ENCODE results near the gene SAFB2.

DNA sequence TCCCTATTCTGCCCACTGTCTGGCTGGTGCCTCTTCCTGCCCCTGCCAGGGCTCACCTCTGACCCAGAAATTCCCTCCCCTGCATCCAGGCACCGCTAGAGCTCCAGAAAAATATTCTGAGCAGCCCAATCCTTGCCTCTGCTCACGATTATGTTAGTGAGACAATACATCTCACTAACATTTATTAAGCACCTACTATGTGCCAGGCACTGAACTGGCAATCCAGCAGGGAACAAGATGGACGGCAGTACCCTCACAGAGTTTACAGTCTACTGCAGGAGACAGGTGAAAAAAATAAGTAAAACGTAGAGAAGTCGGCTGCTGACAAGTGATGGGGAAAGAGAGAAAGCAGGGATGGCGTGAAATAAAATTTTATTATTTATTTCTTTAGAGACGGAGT is 60.3 kb downstream of the SAFB2 start:
- TF ChIP-seq, protein P1, sequence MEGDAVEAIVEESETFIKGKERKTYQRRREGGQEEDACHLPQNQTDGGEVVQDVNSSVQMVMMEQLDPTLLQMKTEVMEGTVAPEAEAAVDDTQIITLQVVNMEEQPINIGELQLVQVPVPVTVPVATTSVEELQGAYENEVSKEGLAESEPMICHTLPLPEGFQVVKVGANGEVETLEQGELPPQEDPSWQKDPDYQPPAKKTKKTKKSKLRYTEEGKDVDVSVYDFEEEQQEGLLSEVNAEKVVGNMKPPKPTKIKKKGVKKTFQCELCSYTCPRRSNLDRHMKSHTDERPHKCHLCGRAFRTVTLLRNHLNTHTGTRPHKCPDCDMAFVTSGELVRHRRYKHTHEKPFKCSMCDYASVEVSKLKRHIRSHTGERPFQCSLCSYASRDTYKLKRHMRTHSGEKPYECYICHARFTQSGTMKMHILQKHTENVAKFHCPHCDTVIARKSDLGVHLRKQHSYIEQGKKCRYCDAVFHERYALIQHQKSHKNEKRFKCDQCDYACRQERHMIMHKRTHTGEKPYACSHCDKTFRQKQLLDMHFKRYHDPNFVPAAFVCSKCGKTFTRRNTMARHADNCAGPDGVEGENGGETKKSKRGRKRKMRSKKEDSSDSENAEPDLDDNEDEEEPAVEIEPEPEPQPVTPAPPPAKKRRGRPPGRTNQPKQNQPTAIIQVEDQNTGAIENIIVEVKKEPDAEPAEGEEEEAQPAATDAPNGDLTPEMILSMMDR (IDR thresholded peaks at IDR 0.05), result no peak
- TF ChIP-seq POLR2AphosphoS5 (IDR thresholded peaks at IDR 0.05), result no peak

Measured in gastroesophageal sphincter (tissue), 3 donors.